Hippocampal formation (tissue), 2 donors: ENCODE results near the gene TLNRD1.

Experiments used
- DNase-seq, 2 donors: peaks; one replicate each; lab custom pipeline; 2025; lab: John Stamatoyannopoulos, UW

Gene TLNRD1

DNA sequence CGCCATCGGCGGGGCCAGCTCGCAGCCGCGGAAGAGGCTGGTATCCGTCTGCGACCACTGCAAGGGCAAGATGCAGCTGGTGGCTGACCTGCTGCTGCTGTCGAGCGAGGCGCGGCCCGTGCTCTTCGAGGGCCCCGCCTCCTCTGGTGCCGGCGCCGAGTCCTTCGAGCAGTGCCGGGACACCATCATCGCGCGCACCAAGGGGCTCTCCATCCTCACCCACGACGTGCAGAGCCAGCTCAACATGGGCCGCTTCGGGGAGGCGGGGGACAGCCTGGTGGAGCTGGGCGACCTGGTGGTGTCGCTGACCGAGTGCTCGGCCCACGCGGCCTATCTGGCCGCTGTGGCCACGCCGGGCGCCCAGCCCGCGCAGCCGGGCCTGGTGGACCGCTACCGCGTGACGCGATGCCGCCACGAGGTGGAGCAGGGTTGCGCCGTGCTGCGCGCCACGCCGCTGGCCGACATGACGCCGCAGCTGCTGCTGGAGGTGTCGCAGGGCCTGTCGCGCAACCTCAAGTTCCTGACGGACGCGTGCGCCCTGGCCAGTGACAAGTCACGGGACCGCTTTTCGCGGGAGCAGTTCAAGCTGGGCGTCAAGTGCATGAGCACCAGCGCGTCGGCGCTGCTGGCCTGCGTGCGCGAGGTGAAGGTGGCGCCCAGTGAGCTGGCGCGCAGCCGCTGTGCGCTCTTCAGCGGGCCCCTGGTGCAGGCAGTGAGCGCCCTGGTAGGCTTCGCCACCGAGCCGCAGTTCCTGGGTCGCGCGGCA, 1.8 kb downstream of the TLNRD1 start:
- no peak for DNase-seq

DNA sequence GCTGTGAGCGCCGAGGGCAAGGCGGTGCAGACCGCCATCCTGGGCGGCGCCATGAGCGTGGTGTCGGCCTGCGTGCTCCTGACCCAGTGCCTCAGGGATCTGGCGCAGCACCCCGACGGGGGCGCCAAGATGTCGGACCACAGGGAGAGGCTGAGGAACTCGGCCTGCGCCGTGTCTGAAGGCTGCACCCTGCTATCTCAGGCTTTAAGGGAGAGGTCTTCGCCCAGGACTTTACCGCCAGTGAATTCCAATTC, 2.3 kb downstream of the TLNRD1 start:
- no peak for DNase-seq

- no peak for DNase-seq
Observed at GRCh38 chr15:81006124-81006523, 5.4 kb downstream of the TLNRD1 start.

- DNase-seq = no peak
Observed at GRCh38 chr15:81007428-81008064, 6.8 kb downstream of the TLNRD1 start.

GRCh38 chr15:81008312-81008711, 7.6 kb downstream of the TLNRD1 start:
- DNase-seq = no peak

DNA sequence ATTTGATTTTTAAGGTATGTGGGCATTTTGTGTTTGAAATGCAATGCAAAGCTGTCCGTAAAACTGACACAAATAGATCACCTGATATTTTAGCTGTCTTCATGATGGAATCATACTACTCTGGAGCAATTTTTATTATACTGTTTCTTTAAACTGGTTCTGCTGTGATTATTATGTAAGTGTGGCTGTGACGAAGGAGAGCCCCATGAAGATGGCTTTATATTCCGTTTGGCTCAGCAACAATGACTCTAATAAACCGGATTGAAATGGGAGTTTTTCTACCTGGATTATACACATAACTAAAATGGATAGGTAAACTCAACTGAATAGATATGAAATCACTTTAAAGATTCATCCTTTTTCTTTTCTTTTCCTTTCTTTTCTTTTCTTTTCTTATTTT, 9.4 kb downstream of the TLNRD1 start:
- peak in 1 of 2 donors; percentile 42 for DNase-seq

DNA sequence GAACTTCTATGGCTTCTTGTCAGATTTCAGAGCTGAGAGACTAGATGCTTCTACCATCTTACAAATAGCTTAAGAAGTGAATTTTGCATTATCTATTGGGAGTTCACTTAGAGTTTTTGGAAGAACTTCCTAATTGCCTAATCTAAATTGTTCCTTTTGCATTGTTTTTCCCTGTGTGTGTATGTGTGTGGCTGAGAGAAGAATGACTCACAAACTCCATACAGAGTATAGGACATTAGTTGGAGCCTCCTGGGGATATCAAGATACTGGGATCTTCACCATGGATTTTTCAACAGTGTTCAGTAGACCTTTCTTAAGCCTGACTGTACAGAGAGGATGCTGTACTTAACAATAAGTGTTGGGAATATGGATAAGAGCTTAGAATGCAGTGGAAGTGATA, 10.9 kb downstream of the TLNRD1 start:
- no peak for DNase-seq

DNA sequence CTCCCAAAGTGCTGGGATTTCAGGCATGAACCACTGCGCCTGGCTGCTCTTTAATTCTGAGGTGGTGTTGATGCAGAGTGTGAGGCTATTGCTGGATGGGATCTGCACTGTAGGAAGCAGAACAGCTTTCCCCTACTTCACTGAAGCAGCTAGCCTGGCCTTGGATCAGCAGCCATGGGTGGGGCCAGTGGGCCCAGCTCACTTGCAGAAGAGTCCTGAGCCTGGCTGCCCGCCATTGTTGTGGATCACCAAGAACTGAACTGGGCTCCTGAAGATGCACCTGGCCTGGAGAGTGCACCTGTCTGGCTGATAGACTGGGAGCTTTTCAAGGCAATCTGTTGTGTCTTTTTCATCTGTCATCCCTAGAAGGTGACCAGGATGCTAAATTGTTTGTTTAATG, 11.9 kb downstream of the TLNRD1 start:
- DNase-seq = no peak

GRCh38 chr15:81013396-81013929, 12.7 kb downstream of the TLNRD1 start:
- DNase-seq = no peak

DNA sequence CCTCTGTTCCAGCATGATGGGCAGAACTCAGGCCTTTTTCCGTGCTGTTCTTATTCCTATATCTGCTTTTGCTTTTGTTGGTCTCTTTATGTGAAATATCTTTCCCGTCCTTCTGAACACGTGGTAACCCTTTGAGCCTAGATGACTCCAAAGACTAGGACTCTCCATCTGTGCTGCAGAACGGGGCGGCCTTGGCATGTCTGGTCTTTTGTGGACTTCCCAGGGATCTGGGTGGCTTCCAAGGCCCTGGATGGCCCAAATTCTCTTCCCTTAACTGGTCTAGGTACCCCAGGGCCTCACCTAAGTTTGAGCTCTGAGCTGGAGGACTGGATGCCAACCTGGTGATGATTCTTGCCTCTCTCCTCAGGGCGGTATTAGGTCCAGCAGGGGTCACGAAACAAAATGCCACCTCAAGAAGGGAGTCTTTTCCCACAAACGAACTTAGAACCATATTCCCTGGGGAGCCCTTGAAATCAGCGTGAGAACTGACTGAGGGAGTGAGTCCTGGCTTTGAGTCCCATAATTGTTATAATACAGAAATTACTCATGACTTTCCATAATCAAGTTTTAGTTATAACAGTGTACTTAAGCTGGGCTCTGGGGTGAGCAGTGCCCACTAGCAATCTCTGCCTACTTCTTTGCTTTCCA, 13.8 kb downstream of the TLNRD1 start:
- no peak for DNase-seq

DNA sequence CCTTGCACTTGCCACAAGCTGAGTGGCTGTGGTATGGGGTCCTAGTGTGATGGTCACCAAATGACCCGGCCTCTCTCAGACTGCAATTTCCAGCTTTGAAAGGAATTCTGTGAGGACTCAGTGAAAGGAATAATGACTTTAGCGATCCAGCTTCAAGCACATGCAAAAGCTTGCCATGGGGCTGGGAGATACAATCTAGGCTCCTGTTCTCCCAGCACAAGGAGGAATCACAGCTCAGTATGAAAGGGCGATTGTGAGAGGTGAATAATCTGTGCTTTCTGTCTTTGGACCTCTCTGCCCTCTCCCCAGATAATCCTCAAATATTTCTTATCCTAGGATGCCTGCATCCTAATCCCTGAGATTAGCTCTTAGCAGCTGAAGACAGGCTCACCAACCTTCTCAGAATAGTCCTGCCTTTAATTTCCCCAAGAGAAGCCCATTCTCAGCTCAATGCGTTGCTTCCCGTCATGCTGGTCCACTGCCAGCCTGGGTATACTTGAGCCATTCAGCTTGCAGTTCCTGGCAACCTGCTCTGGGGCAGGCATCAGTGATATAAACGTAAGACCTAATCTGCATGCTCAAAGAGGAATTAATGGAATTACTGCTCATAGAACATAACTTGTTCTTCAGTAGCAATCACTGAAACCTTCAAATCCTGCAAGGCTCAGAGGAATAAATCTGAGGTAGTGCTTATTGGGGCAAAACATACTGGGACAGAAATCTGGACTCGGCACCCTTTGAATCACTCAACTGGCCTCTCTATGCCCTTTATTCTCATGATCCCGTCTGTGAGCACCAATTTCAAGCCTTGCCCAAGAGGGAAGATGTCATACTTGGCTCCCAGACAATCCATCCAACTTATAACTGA, 15.1 kb downstream of the TLNRD1 start:
- DNase-seq = peak; percentile 71 to 80

- no peak for DNase-seq
Observed at GRCh38 chr15:81016489-81017068, 15.9 kb downstream of the TLNRD1 start.

DNA sequence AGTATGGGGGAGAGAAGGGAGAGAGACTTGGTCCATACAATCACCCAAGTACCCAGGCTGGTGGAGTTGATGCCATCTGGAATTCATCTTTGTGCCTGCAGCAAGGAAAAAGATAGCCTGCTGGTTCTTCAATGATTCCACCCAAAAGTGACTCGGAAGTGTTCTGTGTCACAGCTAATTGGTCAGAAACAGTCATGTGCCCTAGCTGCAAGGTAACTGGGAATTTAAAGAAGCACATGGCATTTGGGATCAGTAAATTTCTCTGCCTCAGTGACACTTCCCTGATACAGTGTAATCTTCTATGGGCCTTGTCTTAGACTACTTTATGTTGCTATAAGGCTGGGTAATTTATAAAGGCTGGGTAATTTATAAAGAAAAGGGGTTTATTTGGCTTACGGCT, 17.5 kb downstream of the TLNRD1 start:
- DNase-seq = no peak

- DNase-seq = no peak
Observed at GRCh38 chr15:81021321-81021720, 20.6 kb downstream of the TLNRD1 start.

- DNase-seq = peak; percentile 52 to 54
Observed at GRCh38 chr15:81023483-81024264, 23.0 kb downstream of the TLNRD1 start.

DNA sequence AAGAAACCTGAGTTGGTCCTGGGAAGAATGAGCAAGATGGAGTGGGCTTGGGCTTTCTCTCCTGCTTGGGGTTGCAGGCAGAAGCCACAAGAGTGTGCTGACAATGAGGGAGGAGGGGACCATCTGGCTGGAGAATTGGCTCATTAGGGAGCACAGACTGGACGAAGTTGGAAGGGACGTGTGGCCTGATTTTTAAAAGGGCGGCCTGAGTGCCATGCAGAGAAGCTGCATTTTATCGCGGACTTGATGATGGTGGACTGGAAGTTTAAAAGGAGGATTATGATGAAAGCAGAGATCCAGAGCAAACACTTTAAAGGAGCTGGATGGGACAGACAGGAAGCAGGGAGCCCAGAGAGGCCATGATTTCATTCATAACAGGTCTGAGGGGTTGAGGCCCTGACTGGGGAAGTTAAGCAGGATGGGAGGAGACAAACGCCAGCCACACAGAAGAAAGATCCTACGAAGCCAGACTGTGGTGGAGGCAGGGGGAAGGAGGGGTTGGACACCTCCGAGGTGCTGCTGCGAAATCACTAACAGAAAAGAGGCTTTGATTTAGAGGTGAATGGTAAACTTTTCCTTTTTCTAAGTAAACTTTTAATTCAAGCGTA, 23.6 kb downstream of the TLNRD1 start:
- no peak for DNase-seq

DNA sequence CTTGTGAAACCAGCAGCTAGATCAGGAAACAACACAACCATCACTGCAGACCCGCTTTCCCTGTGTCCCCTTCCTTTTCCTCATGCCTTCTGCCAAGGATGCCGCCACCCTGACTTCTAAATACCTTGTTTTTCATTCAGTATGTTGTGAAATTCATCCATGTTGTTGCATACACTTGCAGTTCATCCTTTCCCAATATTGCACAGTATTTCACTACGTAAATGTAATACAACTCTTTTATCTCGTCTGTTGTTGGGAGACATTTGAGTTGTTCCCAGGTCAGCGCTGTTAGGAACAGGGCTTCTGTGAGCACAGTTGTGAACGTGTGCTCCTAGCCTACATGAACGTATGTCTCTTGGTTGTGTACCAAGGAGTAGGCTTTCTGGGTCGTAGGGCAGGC, 24.2 kb downstream of the TLNRD1 start:
- no peak for DNase-seq

- no peak for DNase-seq
Observed at GRCh38 chr15:81025721-81026370, 25.1 kb downstream of the TLNRD1 start.

GRCh38 chr15:81026836-81027599, 26.3 kb downstream of the TLNRD1 start:
- DNase-seq = no peak
